ENCODE measurements around the gene PRKX. TPM values are rescaled to one million over a fixed set of nuclear protein-coding genes. Genes with fewer than 3 reads are reported as not detected.
A peak's percentile ranks its signal among the peaks of the same experiment; 100 is the strongest.

PRKX gene
- total and polyA plus RNA-seq, 2 of the 8 experiments (the other 6 are each of a cell fraction or from before 2014, with no cell fraction given): 19.4 to 55.3 TPM

GRCh38 chrX:3697701-3698279 lies 15.7 kb downstream of the PRKX start:
- CTCF ChIA-PET (ENCODE audit: partially characterized antibody): no interaction called here
- Histone ChIP-seq H2BK20ac (ENCODE audit: low read length) (no peak overlapping the region), H3K79me1 (ENCODE audit: low read depth, low read length) (no peaks in the 10 kb centered on the region; the same call in 1 of the 2 replicates), H2AFZ (ENCODE audit: low read length) (no peak overlapping the region), H4K20me1 (replicated peaks in 1 of 2; ENCODE audit: control insufficient read depth in 1 of 2, insufficient read depth in 2 of 2, low read length in 2 of 2) (peaks cover 0 to 1% of the 10 kb centered on the region in 2 experiments), H3K79me2 (ENCODE audit: control insufficient read depth in 1 of 2, insufficient read depth in 2 of 2, low read length in 2 of 2) (peaks cover 0 to 64% of the 10 kb centered on the region in 2 experiments; a peak in 3 of 4 replicates), H3K9me3 (ENCODE audit: insufficient read depth in 2 of 2, low read depth in 1 of 2, low read length in 1 of 2) (0 out of 4 replicates have a peak, but pooled peaks cover 0 to 2% of the 10 kb centered on the region in 2 experiments), H3K14ac (ENCODE audit: insufficient read length) (no peak overlapping the region), H3K36me3 (ENCODE audit: control insufficient read depth in 2 of 4, insufficient read depth in 4 of 4, low read length in 3 of 4) (no peaks in the 10 kb centered on the region), H3K56ac (replicated peaks; ENCODE audit: insufficient read length, low read depth, low read length) (no peak overlapping the region), H3K23ac (ENCODE audit: insufficient read length) (no peak overlapping the region), H2BK12ac (ENCODE audit: low read depth, low read length) (no peak overlapping the region), H2AK5ac (ENCODE audit: low read depth, low read length) (no peak overlapping the region), H4K91ac (replicated peaks; ENCODE audit: insufficient read length, low read length) (no peak overlapping the region), H3K27me3 (replicated peaks in 1 of 4; ENCODE audit: control insufficient read depth in 3 of 4, extremely low read depth in 1 of 4, insufficient read depth in 3 of 4, low read length in 3 of 4) (no peaks in the 10 kb centered on the region), H2BK5ac (ENCODE audit: low read depth, low read length) (no peak overlapping the region), H3K4ac (replicated peaks; ENCODE audit: insufficient read length, low read depth, low read length) (no peak overlapping the region), H3K4me1 (replicated peaks in 1 of 4; ENCODE audit: control insufficient read depth in 3 of 4, insufficient read depth in 4 of 4, low read length in 3 of 4) (peaks cover 0 to 14% (median 6%) of the 10 kb centered on the region in 4 experiments; a peak in 5 of 7 replicates), H2BK120ac (replicated peaks; ENCODE audit: low read depth, low read length) (no peak overlapping the region), H3K4me2 (ENCODE audit: insufficient read depth in 1 of 2, low read depth in 2 of 2, low read length in 2 of 2) (no peak overlapping the region; a peak in 1 of 4 replicates), H3K9ac (replicated peaks in 1 of 4; ENCODE audit: extremely low read depth in 1 of 4, low read depth in 3 of 4, low read length in 3 of 4) (no peak overlapping the region), H3K18ac (ENCODE audit: extremely low read depth, low read length) (peak overlapping the region; percentile 19; the same call in 1 of the 2 replicates), H2BK15ac (ENCODE audit: low read length) (no peak overlapping the region), H4K8ac (ENCODE audit: extremely low read depth, insufficient read depth, low read length) (no peak overlapping the region), H3K27ac (ENCODE audit: low read depth, low read length) (no peak overlapping the region), H4K5ac (ENCODE audit: insufficient read length, low read depth, low read length) (no peak overlapping the region), H3K23me2 (ENCODE audit: low read depth, low read length) (no peaks in the 10 kb centered on the region), H3K4me3 (ENCODE audit: extremely low read depth in 1 of 4, insufficient read depth in 2 of 4, low read depth in 3 of 4, low read length in 4 of 4) (no peak overlapping the region)
- DNase-seq (ENCODE audit: low read depth in 1 of 2, low spot score in 2 of 2) (no peak), FAIRE-seq (no peak)
- POLR2A ChIA-PET (ENCODE audit: partially characterized antibody): interaction anchor here (0.6 kb wide), 1 partner anchor 1598 kb away, joined by 3 read pairs; no protein-coding TSS in a partner anchor
- 67% methylated on average over 10 of the region's 16 CpGs; no CpG with 5 or more reads in 1 of the 2 experiments for WGBS, 2 experiments (ENCODE audit: extremely low coverage in 1 of 2, insufficient coverage in 1 of 2, insufficient read length in 1 of 2, insufficient replicate concordance in 2 of 2, low coverage in 1 of 2, low lambda C conversion rate in 2 of 2, missing lambda C conversion rate in 1 of 2)
- no peak for TF ChIP-seq SAP30 (IDR thresholded peaks at IDR 0.05; ENCODE audit: insufficient read depth, insufficient replicate concordance, low read length)
- TF ChIP-seq, protein P1, sequence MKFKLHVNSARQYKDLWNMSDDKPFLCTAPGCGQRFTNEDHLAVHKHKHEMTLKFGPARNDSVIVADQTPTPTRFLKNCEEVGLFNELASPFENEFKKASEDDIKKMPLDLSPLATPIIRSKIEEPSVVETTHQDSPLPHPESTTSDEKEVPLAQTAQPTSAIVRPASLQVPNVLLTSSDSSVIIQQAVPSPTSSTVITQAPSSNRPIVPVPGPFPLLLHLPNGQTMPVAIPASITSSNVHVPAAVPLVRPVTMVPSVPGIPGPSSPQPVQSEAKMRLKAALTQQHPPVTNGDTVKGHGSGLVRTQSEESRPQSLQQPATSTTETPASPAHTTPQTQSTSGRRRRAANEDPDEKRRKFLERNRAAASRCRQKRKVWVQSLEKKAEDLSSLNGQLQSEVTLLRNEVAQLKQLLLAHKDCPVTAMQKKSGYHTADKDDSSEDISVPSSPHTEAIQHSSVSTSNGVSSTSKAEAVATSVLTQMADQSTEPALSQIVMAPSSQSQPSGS (IDR thresholded peaks at IDR 0.05; ENCODE audit: low read length): no peak
